SK-N-SH (cell line): Measurements from ENCODE around the gene NARS2. TPM values are rescaled to one million over a fixed set of nuclear protein-coding genes. Genes with fewer than 3 reads are reported as not detected.

ENCODE experiments used
- CTCF ChIA-PET: fragments of 300-600, 350-600 bp; formaldehyde crosslinking; extraction: SDS; loops from one replicate; lab custom pipeline; 2021; lab: Yijun Ruan, JAX
- POLR2A ChIA-PET: fragments of 350-600 bp; sonication (Branson Sonifier 250); formaldehyde crosslinking; extraction: SDS; loops from one replicate; lab custom pipeline; 2020; ENCODE audit warnings: antibody characterized with exemption, inconsistent platforms; lab: Yijun Ruan, JAX
- DNase-seq: peaks from one replicate; pipeline ENCODE4 v3.0.0; 2012
- H2AFZ ChIP-seq: fragments of 200-600 bp; sonication (generic); 2 replicates; pipeline ENCODE4 v1.8.1; 2016; ENCODE audit warnings: antibody characterized with exemption, mild to moderate bottlenecking, low read depth
- H3F3A ChIP-seq: fragments of 200-600 bp; sonication (generic); replicated peaks from 2 replicates; pipeline ENCODE3; 2016; ENCODE audit warnings: antibody characterized with exemption, mild to moderate bottlenecking; ENCODE audit not compliant: insufficient read depth
- H3K27ac ChIP-seq, 2 experiments: fragments of 200-500 bp in 1 of 2; fragments of 200-600 bp in 1 of 2; sonication (Bioruptor generic) in 1 of 2; sonication (generic), shearing (Covaris generic) in 1 of 2; 2 replicates each; pipeline versions ENCODE4 v1.5.1 to v1.6.1; 2014 to 2016; ENCODE audit warnings: low read depth in 2 of 2, inconsistent platforms in 1 of 2, low read length in 1 of 2, mild to moderate bottlenecking in 1 of 2, mixed read lengths in 1 of 2
- H3K27me3 ChIP-seq: fragments of 200-600 bp; sonication (generic), shearing (Covaris generic); 2 replicates; pipeline ENCODE4 v1.6.1; 2016; ENCODE audit warnings: mixed run types; ENCODE audit not compliant: insufficient read depth
- H3K36me3 ChIP-seq, 2 experiments: fragments of 200-500 bp in 1 of 2; fragments of 200-600 bp in 1 of 2; sonication (Bioruptor generic) in 1 of 2; sonication (generic) in 1 of 2; replicated peaks in 1 of 2; 2 replicates each; pipeline versions ENCODE3 to v1.5.1; 2014 to 2016; ENCODE audit warnings: low read length in 1 of 2, mild to moderate bottlenecking in 1 of 2; ENCODE audit not compliant: insufficient read depth in 2 of 2, control insufficient read depth in 1 of 2
- H3K4me1 ChIP-seq, 2 experiments: fragments of 200-500 bp in 1 of 2; fragments of 200-600 bp in 1 of 2; sonication (Bioruptor generic) in 1 of 2; sonication (generic), shearing (Covaris generic) in 1 of 2; 2 replicates each; pipeline versions ENCODE4 v1.5.1 to v1.6.1; 2014 to 2016; ENCODE audit warnings: low read depth in 1 of 2, low read length in 1 of 2, mixed run types in 1 of 2; ENCODE audit not compliant: insufficient read depth in 2 of 2, control insufficient read depth in 1 of 2
- H3K4me2 ChIP-seq: fragments of 200-600 bp; sonication (generic), shearing (Covaris generic); 2 replicates; pipeline ENCODE4 v1.6.1; 2017; ENCODE audit warnings: mixed run types
- H3K4me3 ChIP-seq, 2 experiments: fragments of 200-500 bp in 1 of 2; fragments of 200-600 bp in 1 of 2; sonication (Bioruptor generic) in 1 of 2; sonication (generic), shearing (Covaris generic) in 1 of 2; 2 replicates each; pipeline versions ENCODE4 v1.5.1 to v1.8.1; 2014 to 2016; ENCODE audit warnings: low read depth in 2 of 2, inconsistent platforms in 1 of 2, low read length in 1 of 2, mild to moderate bottlenecking in 1 of 2, mixed read lengths in 1 of 2, moderate library complexity in 1 of 2
- H3K79me2 ChIP-seq: fragments of 200-600 bp; sonication (generic); 2 replicates; pipeline ENCODE4 v1.8.1; 2017; ENCODE audit warnings: mild to moderate bottlenecking; ENCODE audit not compliant: insufficient read depth
- H3K9ac ChIP-seq: fragments of 200-600 bp; sonication (generic); 2 replicates; pipeline ENCODE4 v1.6.1; 2017; ENCODE audit warnings: mixed run types
- H3K9me2 ChIP-seq: fragments of 200-600 bp; sonication (generic); 2 replicates; pipeline ENCODE4 v1.6.1; 2017; ENCODE audit warnings: mixed run types
- H3K9me3 ChIP-seq: fragments of 200-600 bp; sonication (generic); 2 replicates; pipeline ENCODE4 v1.6.1; 2017; ENCODE audit warnings: mixed run types, mild to moderate bottlenecking, moderate library complexity
- H4K20me1 ChIP-seq: fragments of 200-600 bp; sonication (generic); 2 replicates; pipeline ENCODE4 v1.6.1; 2017; ENCODE audit warnings: mild to moderate bottlenecking, mixed run types; ENCODE audit not compliant: insufficient read depth
- CTCF ChIP-seq: fragments of 200-600 bp; sonication (generic); IDR thresholded peaks from 2 replicates; pipeline ENCODE4 v1.6.1; 2017; ENCODE audit warnings: antibody characterized with exemption, mild to moderate bottlenecking, moderate library complexity
- FOSL2 ChIP-seq: IDR thresholded peaks from 2 replicates; pipeline ENCODE4 v1.4.0; 2012; ENCODE audit warnings: low read depth, mild to moderate bottlenecking, moderate library complexity, borderline replicate concordance
- FOXJ3 ChIP-seq: sonication (generic); formaldehyde crosslinking; IDR thresholded peaks from 2 replicates; pipeline ENCODE4 v1.5.1; 2020; ENCODE audit warnings: mild to moderate bottlenecking, missing genetic modification reagents
- FOXM1 ChIP-seq: IDR thresholded peaks from 2 replicates; pipeline ENCODE4 v1.4.0; 2012; ENCODE audit warnings: low read depth, mild to moderate bottlenecking
- GABPA ChIP-seq: IDR thresholded peaks from 2 replicates; pipeline ENCODE4 v1.4.0; 2012; ENCODE audit warnings: low read depth, mild to moderate bottlenecking
- JUND ChIP-seq: IDR thresholded peaks from 2 replicates; pipeline ENCODE4 v1.4.0; 2012
- NRF1 ChIP-seq: IDR thresholded peaks from 2 replicates; pipeline ENCODE4 v1.6.1; 2012; ENCODE audit warnings: low read depth, mild to moderate bottlenecking, low read length
- POLR2AphosphoS5 ChIP-seq: IDR thresholded peaks from 2 replicates; pipeline ENCODE4 v1.6.1; 2012; ENCODE audit warnings: low read depth, low read length
- RCOR1 ChIP-seq: fragments of 150-350 bp; IDR thresholded peaks from 2 replicates; pipeline ENCODE4 v1.6.1; 2017; ENCODE audit warnings: antibody characterized with exemption, low read length
- RFX5 ChIP-seq: IDR thresholded peaks from 2 replicates; pipeline ENCODE4 v1.6.1; 2012; ENCODE audit warnings: mild to moderate bottlenecking, improper control_type of control experiment, low read length
- RXRA ChIP-seq: IDR thresholded peaks from 2 replicates; pipeline ENCODE4 v1.4.0; 2012; ENCODE audit warnings: low read depth, mild to moderate bottlenecking, borderline replicate concordance
- SMC3 ChIP-seq: IDR thresholded peaks from 2 replicates; pipeline ENCODE4 v1.6.1; 2012; ENCODE audit warnings: low read depth, low read length, improper control_type of control experiment
- TAF1 ChIP-seq: IDR thresholded peaks from 2 replicates; pipeline ENCODE4 v1.6.1; 2012; ENCODE audit warnings: low read depth, mild to moderate bottlenecking, low read length, moderate library complexity, borderline replicate concordance
- TCF12 ChIP-seq: IDR thresholded peaks from 2 replicates; pipeline ENCODE4 v1.4.0; 2012
- USF1 ChIP-seq: IDR thresholded peaks from 2 replicates; pipeline ENCODE4 v1.4.0; 2012; ENCODE audit warnings: low read depth, borderline replicate concordance
- USF2 ChIP-seq: fragments of 150-350 bp; IDR thresholded peaks from 2 replicates; pipeline ENCODE4 v1.6.1; 2017; ENCODE audit warnings: antibody characterized with exemption, low read length, low read depth, borderline replicate concordance
- YY1 ChIP-seq: IDR thresholded peaks from 2 replicates; pipeline ENCODE4 v1.4.0; 2012; ENCODE audit warnings: low read depth, mild to moderate bottlenecking
- ZBTB33 ChIP-seq: IDR thresholded peaks from 2 replicates; pipeline ENCODE4 v1.4.0; 2012; ENCODE audit warnings: low read depth, borderline replicate concordance
- WGBS: methylation state at CpG from one replicate; pipeline ENCODE4 v1.1.6; 2017; ENCODE audit warnings: low lambda C conversion rate; 5-methylcytosine and 5-hydroxymethylcytosine counted together
- polyA plus RNA-seq, 3 experiments: library from polyadenylated mRNA; depleted of rRNA; stranded (reverse); fragments of >200 nt; gene quantifications; 2 replicates each; pipeline ENCODE4 v1.2.3, GENCODE V29; 2012

The NARS2 gene
- polyA plus RNA-seq, 1 of the 3 experiments (the other 2 are of a cell fraction), result 8.9 TPM

- Histone ChIP-seq H3K4me1 (peaks cover 18 to 47% of the 10 kb centered on the region in 2 experiments; a peak in 3 of 4 replicates), H3K27ac (peak overlapping the region; percentile 69 to 100; a peak in 3 of 4 replicates), H3K4me2 (peak overlapping the region; percentile 90), H3F3A (peaks cover 45% of the 10 kb centered on the region), H4K20me1 (no peaks in the 10 kb centered on the region), H3K79me2 (peaks cover 25% of the 10 kb centered on the region), H3K9ac (peak overlapping the region; percentile 74), H3K27me3 (no peaks in the 10 kb centered on the region), H3K4me3 (peak overlapping the region; percentile 70 to 81), H3K9me2 (no peaks in the 10 kb centered on the region), H3K9me3 (no peaks in the 10 kb centered on the region), H2AFZ (peak overlapping the region; percentile 76; the same call in 1 of the 2 replicates), H3K36me3 (no peaks in the 10 kb centered on the region)
- ChIA-PET CTCF (interaction anchor here (0.6 to 7.2 kb wide), 13 partner anchors 11 to 373 kb away, joined by 3 to 110 read pairs (median 4); no protein-coding TSS in a partner anchor), POLR2A (interaction anchor here (0.8 to 3.5 kb wide), 7 partner anchors 66 to 156 kb away, joined by 3 to 27 read pairs (median 5); partner anchors contain the start of gene NARS2)
- no peak for TF ChIP-seq POLR2AphosphoS5
- TF ChIP-seq YY1, result no peak
- TF ChIP-seq USF2, result no peak
- DNase-seq, result no peak
- whole genome bisulfite sequencing, result 49% methylated on average over 11 of the region's 11 CpGs
These were observed 156.0 kb downstream of the NARS2 start for GRCh38 chr11:78418584-78419211.

GRCh38 chr11:78417888-78418583 is 156.6 kb downstream of the NARS2 start:
- peaks cover 45% of the 10 kb centered on the region for H3F3A ChIP-seq
- peak overlapping the region; percentile 76; the same call in 1 of the 2 replicates for H2AFZ ChIP-seq
- CTCF ChIA-PET, result interaction anchor here (0.6 to 7.2 kb wide), 18 partner anchors 12 to 228 kb away, joined by 3 to 110 read pairs (median 4); no protein-coding TSS in a partner anchor
- H3K4me3 ChIP-seq, result peak overlapping the region; percentile 70 to 81
- peak; percentile 92 for DNase-seq
- H3K4me2 ChIP-seq, result peak overlapping the region; percentile 90
- peak overlapping the region; percentile 37 to 100; a peak in 3 of 4 replicates for H3K27ac ChIP-seq
- no peaks in the 10 kb centered on the region for H3K9me3 ChIP-seq
- no peaks in the 10 kb centered on the region for H3K9me2 ChIP-seq
- no peaks in the 10 kb centered on the region for H3K36me3 ChIP-seq
- H3K9ac ChIP-seq, result peak overlapping the region; percentile 74
- POLR2A ChIA-PET, result interaction anchor here (0.8 to 3.5 kb wide), 12 partner anchors 12 to 423 kb away, joined by 3 to 27 read pairs (median 6); partner anchors contain the start of genes KCTD21, NARS2 and USP35
- H4K20me1 ChIP-seq, result no peaks in the 10 kb centered on the region
- WGBS, result 11% methylated on average over 11 of the region's 68 CpGs
- H3K79me2 ChIP-seq, result peaks cover 32% of the 10 kb centered on the region
- peaks cover 18 to 44% of the 10 kb centered on the region in 2 experiments; a peak in 3 of 4 replicates for H3K4me1 ChIP-seq
- H3K27me3 ChIP-seq, result no peaks in the 10 kb centered on the region
- TF ChIP-seq ZBTB33, result no peak
- TF ChIP-seq USF2, result no peak
- TF ChIP-seq SMC3, result peak; percentile 10; the same call in 1 of the 2 replicates
- no peak for TF ChIP-seq CTCF
- TF ChIP-seq FOXM1, result no peak
- TF ChIP-seq TCF12, result no peak
- TF ChIP-seq NRF1, result peak; percentile 37
- TF ChIP-seq YY1, result no peak
- TF ChIP-seq USF1, result no peak
- TF ChIP-seq GABPA, result no peak
- no peak for TF ChIP-seq FOSL2
- TF ChIP-seq TAF1, result 0 out of 2 replicates have a peak, but pooled peaks have one; percentile 9
- TF ChIP-seq RFX5, result no peak
- TF ChIP-seq RCOR1, result no peak
- peak; percentile 65 for TF ChIP-seq POLR2AphosphoS5
- no peak for TF ChIP-seq JUND
- TF ChIP-seq RXRA, result no peak
- no peak for TF ChIP-seq FOXJ3
